ENCODE measurements around the gene SRSF2. TPM values are rescaled to one million over a fixed set of nuclear protein-coding genes. Genes with fewer than 3 reads are reported as not detected.

The SRSF2 gene
- 100 to 1,000 TPM; 241 to 263 TPM for total RNA-seq

GRCh38 chr17:76737082-76737675, at the start of gene SRSF2:
SRSF2 (minus strand) TSS chr17:76737331; CDS start chr17:76737160, 171 bp downstream.
- peak; percentile 99 for DNase-seq
- no peaks in the 10 kb centered on the region for H3K27me3 Mint-ChIP-seq (ENCODE audit: low read depth)
- peaks cover 41% of the 10 kb centered on the region for H3K4me1 Mint-ChIP-seq (ENCODE audit: low read depth)
- CTCF ChIA-PET, result no interaction called here
- H3K4me3 Mint-ChIP-seq, result peak within 1 kb of the TSS; percentile 94
- intact Hi-C loops (cut with micrococcal nuclease), result loop anchor here (1.0 to 5.0 kb wide), 10 partner anchors 11 to 715 kb away; partner anchors contain the start of genes JMJD6, METTL23, SEC14L1 and UBALD2
- H3K9me3 Mint-ChIP-seq, result no peaks in the 10 kb centered on the region
- H3K27ac Mint-ChIP-seq, result peak within 1 kb of the TSS; percentile 98
- H3K36me3 Mint-ChIP-seq (ENCODE audit: low read depth), result peaks cover 51% of the 10 kb centered on the region

GRCh38 chr17:76784926-76785325, 47.8 kb upstream of the SRSF2 start:
- H3K9me3 Mint-ChIP-seq, result no peaks in the 10 kb centered on the region
- H3K27ac Mint-ChIP-seq, result no peak overlapping the region
- intact Hi-C loops (cut with micrococcal nuclease), result no loop called here
- no peak for DNase-seq
- H3K36me3 Mint-ChIP-seq (ENCODE audit: low read depth), result no peaks in the 10 kb centered on the region
- H3K4me1 Mint-ChIP-seq (ENCODE audit: low read depth), result peaks cover 3% of the 10 kb centered on the region
- CTCF ChIA-PET, result no interaction called here
- no peak overlapping the region for H3K4me3 Mint-ChIP-seq
- H3K27me3 Mint-ChIP-seq (ENCODE audit: low read depth), result no peaks in the 10 kb centered on the region

GRCh38 chr17:76783146-76783545, 46.0 kb upstream of the SRSF2 start:
- intact Hi-C loops (cut with micrococcal nuclease), result no loop called here

GRCh38 chr17:76781056-76781982, 44.2 kb upstream of the SRSF2 start:
- peaks cover under 1% of the 10 kb centered on the region for H3K36me3 Mint-ChIP-seq (ENCODE audit: low read depth)
- no peak overlapping the region for H3K27ac Mint-ChIP-seq
- CTCF ChIA-PET, result interaction anchor here (0.6 to 0.8 kb wide), 2 partner anchors 11 to 63 kb away, joined by 3 read pairs; no protein-coding TSS in a partner anchor
- H3K4me1 Mint-ChIP-seq (ENCODE audit: low read depth), result no peaks in the 10 kb centered on the region
- no peak overlapping the region for H3K4me3 Mint-ChIP-seq
- no peaks in the 10 kb centered on the region for H3K9me3 Mint-ChIP-seq
- DNase-seq, result peak; percentile 40
- intact Hi-C loops (cut with micrococcal nuclease), result loop anchor here (1.0 to 2.0 kb wide), 2 partner anchors 47 to 54 kb away; no protein-coding TSS in a partner anchor
- H3K27me3 Mint-ChIP-seq (ENCODE audit: low read depth), result no peaks in the 10 kb centered on the region

More at GRCh38 chr17:76783146-76783545, 46.0 kb upstream of the SRSF2 start:
- CTCF ChIA-PET, result interaction anchor here (1.2 kb wide), 1 partner anchor 12 kb away, joined by 3 read pairs; no protein-coding TSS in a partner anchor
- Mint-ChIP-seq H3K9me3 (no peaks in the 10 kb centered on the region), H3K4me1 (ENCODE audit: low read depth) (peaks cover 3% of the 10 kb centered on the region), H3K27me3 (ENCODE audit: low read depth) (no peaks in the 10 kb centered on the region), H3K27ac (no peak overlapping the region), H3K36me3 (ENCODE audit: low read depth) (no peaks in the 10 kb centered on the region), H3K4me3 (no peak overlapping the region)
- DNase-seq, result no peak

- peaks cover 23% of the 10 kb centered on the region for H3K4me1 Mint-ChIP-seq (ENCODE audit: low read depth)
- no peaks in the 10 kb centered on the region for H3K27me3 Mint-ChIP-seq (ENCODE audit: low read depth)
- no peaks in the 10 kb centered on the region for H3K9me3 Mint-ChIP-seq
- H3K4me3 Mint-ChIP-seq, result no peak overlapping the region
- intact Hi-C loops (cut with micrococcal nuclease), result no loop called here
- CTCF ChIA-PET, result interaction anchor here (0.6 kb wide), 1 partner anchor 290 kb away, joined by 3 read pairs; no protein-coding TSS in a partner anchor
- no peak overlapping the region for H3K27ac Mint-ChIP-seq
- peaks cover 18% of the 10 kb centered on the region for H3K36me3 Mint-ChIP-seq (ENCODE audit: low read depth)
- DNase-seq, result no peak
These were observed 38.0 kb upstream of the SRSF2 start for GRCh38 chr17:76775021-76775600.

- no peaks in the 10 kb centered on the region for H3K27me3 Mint-ChIP-seq (ENCODE audit: low read depth)
- intact Hi-C loops (cut with micrococcal nuclease), result loop anchor here (1.0 to 2.0 kb wide), 3 partner anchors 20 to 46 kb away; partner anchors contain the start of genes JMJD6, METTL23 and SRSF2
- peak overlapping the region; percentile 92 for H3K27ac Mint-ChIP-seq
- peaks cover 23% of the 10 kb centered on the region for H3K4me1 Mint-ChIP-seq (ENCODE audit: low read depth)
- DNase-seq, result peak; percentile 79
- CTCF ChIA-PET, result interaction anchor here (1.0 kb wide), 1 partner anchor 48 kb away, joined by 3 read pairs; no protein-coding TSS in a partner anchor
- no peaks in the 10 kb centered on the region for H3K9me3 Mint-ChIP-seq
- H3K4me3 Mint-ChIP-seq, result peak overlapping the region; percentile 60
- H3K36me3 Mint-ChIP-seq (ENCODE audit: low read depth), result peaks cover 25% of the 10 kb centered on the region
These were observed 35.9 kb upstream of the SRSF2 start for GRCh38 chr17:76772842-76773525.

GRCh38 chr17:76758570-76758969, 21.4 kb upstream of the SRSF2 start:
- Mint-ChIP-seq H3K4me3 (no peak overlapping the region), H3K36me3 (ENCODE audit: low read depth) (peaks cover 9% of the 10 kb centered on the region), H3K4me1 (ENCODE audit: low read depth) (peaks cover 6% of the 10 kb centered on the region), H3K27ac (no peak overlapping the region), H3K27me3 (ENCODE audit: low read depth) (no peaks in the 10 kb centered on the region), H3K9me3 (no peaks in the 10 kb centered on the region)
- DNase-seq, result no peak
- intact Hi-C loops (cut with micrococcal nuclease), result loop anchor here (10.0 kb wide), 1 partner anchor 564 kb away; no protein-coding TSS in a partner anchor
- CTCF ChIA-PET, result interaction anchor here (0.6 to 0.7 kb wide), 3 partner anchors 41 to 902 kb away, joined by 3 to 4 read pairs (median 4); no protein-coding TSS in a partner anchor

- Mint-ChIP-seq H3K27ac (no peak overlapping the region), H3K9me3 (no peaks in the 10 kb centered on the region), H3K4me3 (no peak overlapping the region), H3K27me3 (ENCODE audit: low read depth) (no peaks in the 10 kb centered on the region), H3K36me3 (ENCODE audit: low read depth) (peaks cover 12% of the 10 kb centered on the region), H3K4me1 (ENCODE audit: low read depth) (peaks cover 18% of the 10 kb centered on the region)
- intact Hi-C loops (cut with micrococcal nuclease), result loop anchor here (10.0 kb wide), 1 partner anchor 562 kb away; no protein-coding TSS in a partner anchor
- CTCF ChIA-PET, result no interaction called here
- no peak for DNase-seq
These were observed 20.1 kb upstream of the SRSF2 start for GRCh38 chr17:76757256-76757655.

- no peak overlapping the region for H3K27ac Mint-ChIP-seq
- H3K36me3 Mint-ChIP-seq (ENCODE audit: low read depth), result peaks cover 14% of the 10 kb centered on the region
- no peaks in the 10 kb centered on the region for H3K9me3 Mint-ChIP-seq
- H3K4me1 Mint-ChIP-seq (ENCODE audit: low read depth), result peaks cover 22% of the 10 kb centered on the region
- intact Hi-C loops (cut with micrococcal nuclease), result loop anchor here (10.0 kb wide), 1 partner anchor 560 kb away; no protein-coding TSS in a partner anchor
- H3K4me3 Mint-ChIP-seq, result no peak overlapping the region
- H3K27me3 Mint-ChIP-seq (ENCODE audit: low read depth), result no peaks in the 10 kb centered on the region
- CTCF ChIA-PET, result interaction anchor here (0.6 to 0.7 kb wide), 3 partner anchors 293 to 1019 kb away, joined by 3 to 6 read pairs (median 3); no protein-coding TSS in a partner anchor
- DNase-seq, result no peak
These were observed 18.2 kb upstream of the SRSF2 start for GRCh38 chr17:76755285-76755684.

- peak; percentile 70 for DNase-seq
- Mint-ChIP-seq H3K27ac (peak overlapping the region; percentile 100), H3K4me1 (ENCODE audit: low read depth) (peaks cover 22% of the 10 kb centered on the region), H3K36me3 (ENCODE audit: low read depth) (peaks cover 12% of the 10 kb centered on the region), H3K4me3 (peak overlapping the region; percentile 83), H3K9me3 (no peaks in the 10 kb centered on the region), H3K27me3 (ENCODE audit: low read depth) (no peaks in the 10 kb centered on the region)
- CTCF ChIA-PET, result interaction anchor here (0.7 kb wide), 2 partner anchors 18 to 27 kb away, joined by 4 to 5 read pairs; no protein-coding TSS in a partner anchor
- intact Hi-C loops (cut with micrococcal nuclease), result loop anchor here (1.0 to 10.0 kb wide), 6 partner anchors 16 to 559 kb away; partner anchors contain the start of genes JMJD6, METTL23 and SRSF2
These were observed 16.2 kb upstream of the SRSF2 start for GRCh38 chr17:76753061-76753961.
